Bone marrow (tissue), 2 donors: Measurements from ENCODE around the gene KIF26B.

Experiments
- DNase-seq, 2 donors: peaks; one replicate each; lab custom pipeline; 2025; lab: John Stamatoyannopoulos, UW

Gene KIF26B

GRCh38 chr1:245679821-245680780 lies 525.3 kb downstream of the KIF26B start:
- DNase-seq = no peak

- DNase-seq = no peak
These were observed 528.1 kb downstream of the KIF26B start for GRCh38 chr1:245682638-245683628.

GRCh38 chr1:245683676-245684075 lies 528.9 kb downstream of the KIF26B start:
- no peak for DNase-seq

GRCh38 chr1:245684166-245684565 lies 529.4 kb downstream of the KIF26B start:
- no peak for DNase-seq

DNA sequence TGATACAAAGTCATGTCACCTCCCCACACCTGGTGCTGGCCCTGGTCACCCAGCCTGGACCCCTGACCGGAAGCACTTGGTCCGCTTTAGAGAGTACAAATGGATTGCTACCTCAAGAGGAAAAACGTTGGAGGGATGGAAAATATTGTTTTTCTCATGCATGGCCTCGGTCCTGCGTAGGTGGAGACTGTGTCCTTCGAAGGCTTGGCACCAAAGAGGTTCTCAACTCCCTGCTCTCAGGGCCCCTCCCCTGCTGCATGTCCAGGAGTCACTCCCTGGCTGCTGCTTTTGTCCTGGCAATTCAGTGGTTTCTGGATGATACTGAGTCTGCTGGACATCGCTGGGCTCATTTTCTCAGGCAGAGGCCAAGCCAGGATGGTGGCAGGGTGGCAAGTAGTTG lies 529.8 kb downstream of the KIF26B start:
- no peak for DNase-seq

DNA sequence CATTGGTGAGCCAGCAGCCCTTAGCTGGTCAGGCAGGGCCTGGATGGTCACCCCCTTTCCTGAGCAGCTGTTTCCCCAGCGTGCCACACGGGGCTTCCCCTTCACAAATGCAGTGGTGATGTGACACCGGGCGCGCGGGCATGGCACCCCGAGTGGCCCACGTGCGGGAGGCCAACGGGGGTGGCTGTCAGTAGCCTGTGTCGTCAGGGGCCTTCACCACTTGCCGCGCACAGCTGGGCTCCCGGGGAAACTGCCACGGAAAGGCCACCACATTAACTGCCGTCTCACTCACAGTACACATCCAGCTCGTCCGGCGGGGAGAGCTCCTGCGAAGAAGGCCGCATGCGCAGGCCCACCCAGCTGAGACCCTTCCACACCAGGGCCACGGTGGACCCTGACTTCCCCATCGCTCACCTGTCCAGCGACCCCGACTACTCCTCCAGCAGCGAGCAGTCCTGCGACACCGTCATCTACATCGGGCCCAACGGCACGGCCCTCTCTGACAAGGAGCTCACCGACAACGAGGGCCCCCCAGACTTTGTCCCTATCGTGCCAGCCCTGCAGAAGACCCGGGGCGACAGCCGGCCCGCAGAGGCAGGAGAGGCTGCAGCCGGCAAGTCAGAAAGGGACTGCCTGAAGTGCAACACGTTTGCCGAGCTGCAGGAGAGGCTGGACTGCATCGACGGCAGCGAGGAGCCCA lies 530.5 kb downstream of the KIF26B start:
- no peak for DNase-seq

DNA sequence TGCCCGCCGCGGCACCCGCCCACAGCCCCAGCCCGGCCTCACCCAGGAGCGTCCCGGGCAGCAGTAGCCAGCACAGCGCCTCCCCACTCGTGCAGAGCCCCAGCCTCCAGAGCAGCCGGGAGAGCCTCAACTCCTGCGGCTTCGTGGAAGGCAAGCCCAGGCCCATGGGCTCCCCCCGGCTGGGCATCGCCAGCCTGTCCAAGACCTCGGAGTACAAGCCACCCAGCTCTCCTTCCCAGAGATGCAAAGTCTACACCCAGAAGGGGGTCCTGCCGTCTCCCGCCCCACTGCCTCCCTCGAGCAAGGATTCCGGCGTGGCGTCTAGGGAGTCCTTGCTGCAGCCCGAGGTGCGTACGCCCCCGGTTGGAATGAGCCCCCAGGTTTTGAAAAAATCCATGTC lies 531.2 kb downstream of the KIF26B start:
- no peak for DNase-seq

DNA sequence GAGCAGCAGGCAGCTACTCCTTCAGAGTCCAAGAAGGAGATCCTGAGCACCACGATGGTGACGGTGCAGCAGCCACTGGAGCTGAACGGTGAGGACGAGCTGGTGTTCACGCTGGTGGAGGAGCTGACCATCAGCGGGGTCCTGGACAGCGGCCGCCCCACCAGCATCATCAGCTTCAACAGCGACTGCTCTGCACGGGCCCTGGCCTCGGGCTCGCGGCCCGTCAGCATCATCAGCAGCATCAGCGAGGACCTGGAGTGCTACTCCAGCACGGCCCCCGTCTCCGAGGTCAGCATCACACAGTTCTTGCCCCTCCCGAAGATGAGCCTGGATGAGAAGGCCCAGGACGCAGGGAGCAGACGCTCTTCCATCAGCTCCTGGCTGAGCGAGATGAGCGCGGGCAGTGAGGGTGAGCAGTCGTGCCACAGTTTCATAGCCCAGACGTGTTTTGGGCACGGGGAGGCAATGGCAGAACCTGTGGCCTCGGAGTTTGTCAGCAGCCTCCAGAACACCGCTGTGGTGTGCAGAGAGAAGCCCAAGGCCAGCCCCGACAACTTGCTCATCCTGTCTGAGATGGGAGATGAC lies 531.8 kb downstream of the KIF26B start:
- no peak for DNase-seq

DNA sequence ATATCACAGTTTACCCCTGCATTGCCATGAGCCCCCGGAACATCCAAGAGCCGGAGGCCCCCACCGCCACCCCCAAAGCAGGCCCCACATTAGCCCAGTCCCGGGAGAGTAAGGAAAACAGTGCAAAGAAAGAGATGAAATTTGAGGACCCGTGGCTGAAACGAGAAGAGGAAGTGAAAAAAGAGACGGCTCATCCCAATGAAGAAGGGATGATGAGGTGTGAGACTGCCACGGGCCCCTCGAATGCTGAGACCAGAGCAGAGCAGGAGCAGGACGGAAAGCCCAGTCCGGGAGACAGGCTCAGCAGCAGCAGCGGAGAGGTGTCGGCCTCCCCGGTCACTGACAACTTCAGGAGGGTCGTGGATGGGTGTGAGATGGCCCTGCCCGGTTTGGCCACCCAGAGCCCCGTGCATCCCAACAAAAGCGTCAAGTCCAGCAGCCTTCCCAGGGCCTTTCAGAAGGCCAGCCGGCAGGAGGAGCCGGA lies 532.4 kb downstream of the KIF26B start:
- DNase-seq = no peak

- no peak for DNase-seq
These were observed 533.1 kb downstream of the KIF26B start for GRCh38 chr1:245687636-245688535.

DNA sequence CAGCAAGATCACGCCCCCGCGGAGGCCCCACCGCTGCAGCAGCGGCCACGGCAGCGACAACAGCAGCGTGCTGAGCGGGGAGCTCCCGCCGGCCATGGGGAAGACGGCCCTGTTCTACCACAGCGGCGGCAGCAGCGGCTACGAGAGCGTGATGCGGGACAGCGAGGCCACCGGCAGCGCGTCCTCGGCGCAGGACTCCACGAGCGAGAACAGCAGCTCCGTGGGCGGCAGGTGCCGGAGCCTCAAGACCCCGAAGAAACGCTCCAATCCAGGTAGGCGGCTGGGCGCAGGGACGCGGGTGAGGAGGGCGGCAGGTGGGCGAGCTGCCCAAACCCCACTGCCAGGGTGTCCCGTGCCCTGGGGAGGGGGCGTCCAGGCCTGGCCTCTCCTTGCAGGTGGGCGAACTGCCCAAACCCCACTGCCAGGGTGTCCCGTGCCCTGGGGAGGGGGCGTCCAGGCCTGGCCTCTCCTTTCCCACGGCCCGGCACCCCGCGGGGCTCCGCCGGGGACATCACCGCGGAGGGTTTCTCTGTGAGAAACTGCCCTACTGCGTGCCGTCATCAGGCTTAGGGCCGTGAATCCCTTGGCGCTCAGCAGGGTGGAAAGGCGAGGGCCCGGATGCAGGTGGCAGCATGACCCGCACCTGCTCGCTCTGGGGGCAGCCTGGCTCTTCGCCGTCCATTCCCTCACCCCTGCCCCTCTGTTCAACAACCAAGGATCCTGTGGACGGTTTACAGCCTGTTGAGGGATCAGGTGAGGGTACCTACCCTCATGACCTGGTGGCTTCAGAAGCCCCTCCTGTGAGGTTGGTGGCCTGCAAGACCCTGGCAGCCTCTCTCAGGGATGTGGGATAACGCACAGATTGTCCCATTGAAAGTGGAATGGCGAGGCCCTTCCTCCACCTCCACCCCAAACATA lies 534.0 kb downstream of the KIF26B start:
- DNase-seq = no peak

DNA sequence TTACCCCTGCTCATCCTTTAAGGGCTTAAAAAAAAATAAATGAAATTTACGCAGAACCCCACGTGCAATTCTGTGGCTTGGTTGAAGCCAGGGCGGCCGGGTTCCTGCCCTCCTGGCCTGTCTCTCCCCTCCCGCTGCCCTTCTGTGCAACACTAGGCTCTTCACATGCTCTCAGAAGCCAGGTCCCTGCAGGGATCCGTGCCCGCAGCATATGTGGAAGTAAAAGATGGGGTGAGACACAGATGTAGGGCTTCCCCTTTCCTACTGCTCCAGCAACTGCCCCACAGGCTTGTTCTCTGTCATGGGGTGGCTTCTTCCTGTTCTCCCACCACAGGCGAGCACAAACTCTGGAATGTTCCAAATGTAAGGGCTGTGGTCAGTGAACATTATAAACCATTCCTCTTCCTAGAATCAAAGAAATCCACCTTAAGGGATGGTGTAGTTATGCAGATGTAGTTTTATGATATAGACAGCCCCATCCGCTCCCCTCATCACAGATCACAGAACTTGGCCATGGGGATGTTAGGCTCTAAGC lies 535.4 kb downstream of the KIF26B start:
- no peak for DNase-seq

DNA sequence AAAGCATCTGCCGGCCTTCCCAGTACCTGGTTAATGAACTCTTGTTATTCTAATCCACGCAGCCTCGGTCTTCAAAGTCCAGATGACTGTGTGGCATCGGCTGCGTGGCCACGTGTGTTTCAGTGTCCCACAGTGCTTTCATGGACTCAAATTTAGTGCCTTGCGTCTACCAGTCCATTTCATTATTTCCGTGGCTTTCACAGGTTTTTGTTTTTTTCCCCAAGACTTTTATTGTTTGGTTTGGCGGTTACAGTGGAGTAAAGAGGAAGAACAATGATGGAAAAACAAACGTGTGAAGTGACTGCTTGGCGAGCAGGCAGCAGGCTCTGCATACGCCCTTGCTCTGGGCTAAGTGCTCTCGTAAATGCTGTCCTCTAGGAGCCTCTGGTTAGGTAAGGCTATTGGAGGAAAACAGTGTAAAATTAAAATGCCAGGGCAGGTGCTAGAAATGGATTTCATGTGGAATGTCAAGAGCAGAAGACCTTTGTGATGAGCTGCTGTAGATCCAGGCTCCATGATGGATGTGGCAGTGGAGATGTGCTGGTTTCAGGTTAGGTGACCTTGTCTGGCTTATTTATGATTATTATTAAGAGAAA lies 536.3 kb downstream of the KIF26B start:
- no peak for DNase-seq

- no peak for DNase-seq
These were observed 537.1 kb downstream of the KIF26B start for GRCh38 chr1:245691897-245692296.

DNA sequence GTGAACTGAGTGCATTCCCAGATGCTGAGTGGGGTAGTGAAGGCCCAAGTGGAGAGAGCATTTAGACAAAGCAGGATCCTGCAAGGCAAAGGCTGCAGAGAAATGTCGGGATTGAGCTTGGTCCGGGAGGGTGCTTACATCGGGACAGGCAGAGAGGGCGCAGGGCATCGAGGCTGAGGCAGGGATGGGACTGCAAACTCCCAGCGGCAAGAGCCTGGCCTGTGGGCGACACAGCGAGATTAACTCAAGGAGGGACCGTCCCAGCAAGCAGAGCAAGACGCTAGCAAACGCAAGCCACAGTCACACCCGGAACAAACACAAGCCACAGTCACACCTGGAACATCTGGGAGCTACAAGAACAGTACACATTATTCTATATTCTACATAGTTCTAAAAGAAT lies 537.5 kb downstream of the KIF26B start:
- no peak for DNase-seq

GRCh38 chr1:245693116-245693793 lies 538.5 kb downstream of the KIF26B start:
- no peak for DNase-seq

- no peak for DNase-seq
These were observed 539.4 kb downstream of the KIF26B start for GRCh38 chr1:245693941-245694752.
